Kidney (tissue), 14 donors: ENCODE data around the gene PCNT. TPM values are rescaled to one million over a fixed set of nuclear protein-coding genes. Genes with fewer than 3 reads are reported as not detected.

Experiments
- DNase-seq, 5 donors: peaks; one replicate each; pipeline ENCODE4 v3.0.0-alpha.2; 2013 to 2020
- FAIRE-seq: peaks from 2 replicates; lab custom pipeline; 2012; peaks lifted over from hg19 to GRCh38; lab: Jason Lieb, UNC
- H3K27ac ChIP-seq, 2 donors: one replicate each; pipeline ENCODE4 v1.7.0; 2013; ENCODE audit warnings: low read depth in 2 of 2, low read length in 2 of 2, inconsistent platforms in 1 of 2
- H3K27me3 ChIP-seq: one replicate; pipeline ENCODE4 v1.7.1; 2013; ENCODE audit warnings: low read length, inconsistent platforms; ENCODE audit not compliant: control insufficient read depth, insufficient read depth
- H3K36me3 ChIP-seq, 3 donors: one replicate each; pipeline versions ENCODE4 v1.7.0 to v1.7.1; 2013; ENCODE audit warnings: low read length in 3 of 3, control low read depth in 1 of 3, inconsistent platforms in 1 of 3; ENCODE audit not compliant: insufficient read depth in 3 of 3, control insufficient read depth in 2 of 3
- H3K4me1 ChIP-seq, 3 donors: one replicate each; pipeline versions ENCODE4 v1.7.0 to v1.7.1; 2013; ENCODE audit warnings: low read length in 3 of 3, inconsistent platforms in 1 of 3, low read depth in 1 of 3; ENCODE audit not compliant: control insufficient read depth in 2 of 3, insufficient read depth in 2 of 3
- H3K4me3 ChIP-seq, 3 donors: one replicate each; pipeline versions ENCODE4 v1.7.0 to v1.8.1; 2013; ENCODE audit warnings: low read length in 3 of 3, control low read depth in 1 of 3, inconsistent platforms in 1 of 3
- H3K9ac ChIP-seq, 3 donors: one replicate each; pipeline versions ENCODE4 v1.7.0 to v1.7.1; 2013; ENCODE audit warnings: low read length in 3 of 3, control low read depth in 1 of 3, inconsistent platforms in 1 of 3
- H3K9me3 ChIP-seq, 3 donors: one replicate each; pipeline versions ENCODE4 v1.7.0 to v1.7.1; 2013; ENCODE audit warnings: low read length in 3 of 3, control low read depth in 1 of 3, inconsistent platforms in 1 of 3; ENCODE audit not compliant: control insufficient read depth in 2 of 3, insufficient read depth in 1 of 3
- intact Hi-C: fragments of 100-400 bp; cut with DNase I; formaldehyde crosslinking; loops from one replicate; pipeline ENCODE4 v1.11.1; 2022
- polyA plus RNA-seq: library from polyadenylated mRNA; stranded (reverse); fragments of 350-450 nt; fragmentation: Illumina TruSeq; extraction: RNeasy Lipid Tissue Mini Kit (QIAGEN cat#74804); gene quantifications from one replicate; pipeline ENCODE4 v1.2.3, GENCODE V29; 2014; ENCODE audit warnings: low read depth, low replicate concordance; ENCODE audit not compliant: insufficient read depth
- total RNA-seq: library from RNA; stranded (reverse); fragmentation: NEBNext Ultra II Directional; extraction: Animal tissue kit (Norgen Biotek cat#: 25700); gene quantifications from one replicate; pipeline ENCODE4 v1.2.1, GENCODE V29; 2021
- TF ChIP-seq, protein P1 (sequence below): IDR thresholded peaks from 3 replicates; pipeline ENCODE4 v1.5.1; 2012; ENCODE audit warnings: mild to moderate bottlenecking, moderate library complexity, borderline replicate concordance; ENCODE audit not compliant: insufficient read depth; ENCODE audit errors: extremely low read depth
- donor health status: control.
- donor health status: control.
- donor health status: control.
- donor health status: control.
- donor health status: control.
- donor health status: DM: yes; HTN: yes; CAD: no.
- donor health status: Normal renal cell carcinoma (clear cell type).

Gene PCNT
- total and polyA plus RNA-seq, 2 donors from 2014 or later = 4.2 to 26.1 TPM

DNA sequence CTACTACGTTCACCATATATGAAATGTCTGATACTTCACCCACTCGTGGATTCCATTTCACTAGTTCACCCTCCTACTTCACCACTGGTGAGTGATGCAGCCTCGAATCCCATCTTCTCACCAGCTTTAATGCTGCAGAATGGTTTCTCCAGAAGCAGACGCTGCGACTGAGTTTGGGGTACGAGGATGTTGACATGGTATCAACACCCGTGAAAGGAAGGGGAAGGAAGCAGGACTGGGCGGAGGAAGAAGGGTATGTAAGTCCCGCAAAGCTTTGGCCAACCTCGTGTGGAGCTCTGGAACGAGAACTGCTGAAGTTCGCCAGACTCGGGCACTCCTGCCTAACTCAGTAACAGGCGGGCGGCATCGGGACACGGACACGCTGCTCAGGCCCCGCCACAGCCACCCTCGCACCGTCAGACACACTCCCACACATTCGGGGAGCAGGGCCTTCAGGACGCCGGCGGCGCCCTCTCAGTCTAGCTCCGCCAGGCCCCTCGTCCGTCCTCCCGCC is 133.9 kb downstream of the PCNT start:
- DNase-seq = peak in 3 of 5 donors; percentile 49 to 66 (median 54)
- H3K36me3 ChIP-seq = peaks cover 0 to 4% (median 0%) of the 10 kb centered on the region in 3 donors
- H3K9me3 ChIP-seq = no peaks in the 10 kb centered on the region
- H3K4me1 ChIP-seq = peaks cover 0 to 14% (median 12%) of the 10 kb centered on the region in 3 donors
- TF ChIP-seq, protein P1, sequence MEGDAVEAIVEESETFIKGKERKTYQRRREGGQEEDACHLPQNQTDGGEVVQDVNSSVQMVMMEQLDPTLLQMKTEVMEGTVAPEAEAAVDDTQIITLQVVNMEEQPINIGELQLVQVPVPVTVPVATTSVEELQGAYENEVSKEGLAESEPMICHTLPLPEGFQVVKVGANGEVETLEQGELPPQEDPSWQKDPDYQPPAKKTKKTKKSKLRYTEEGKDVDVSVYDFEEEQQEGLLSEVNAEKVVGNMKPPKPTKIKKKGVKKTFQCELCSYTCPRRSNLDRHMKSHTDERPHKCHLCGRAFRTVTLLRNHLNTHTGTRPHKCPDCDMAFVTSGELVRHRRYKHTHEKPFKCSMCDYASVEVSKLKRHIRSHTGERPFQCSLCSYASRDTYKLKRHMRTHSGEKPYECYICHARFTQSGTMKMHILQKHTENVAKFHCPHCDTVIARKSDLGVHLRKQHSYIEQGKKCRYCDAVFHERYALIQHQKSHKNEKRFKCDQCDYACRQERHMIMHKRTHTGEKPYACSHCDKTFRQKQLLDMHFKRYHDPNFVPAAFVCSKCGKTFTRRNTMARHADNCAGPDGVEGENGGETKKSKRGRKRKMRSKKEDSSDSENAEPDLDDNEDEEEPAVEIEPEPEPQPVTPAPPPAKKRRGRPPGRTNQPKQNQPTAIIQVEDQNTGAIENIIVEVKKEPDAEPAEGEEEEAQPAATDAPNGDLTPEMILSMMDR = no peak
- H3K27me3 ChIP-seq = no peaks in the 10 kb centered on the region
- peak overlapping the region; percentile 81 to 88 (median 86) for H3K4me3 ChIP-seq
- intact Hi-C loops = no loop called here
- H3K27ac ChIP-seq = peak overlapping the region; percentile 91 to 94
- no peak for FAIRE-seq
- peak overlapping the region; percentile 44 to 78 (median 63) for H3K9ac ChIP-seq

DNA sequence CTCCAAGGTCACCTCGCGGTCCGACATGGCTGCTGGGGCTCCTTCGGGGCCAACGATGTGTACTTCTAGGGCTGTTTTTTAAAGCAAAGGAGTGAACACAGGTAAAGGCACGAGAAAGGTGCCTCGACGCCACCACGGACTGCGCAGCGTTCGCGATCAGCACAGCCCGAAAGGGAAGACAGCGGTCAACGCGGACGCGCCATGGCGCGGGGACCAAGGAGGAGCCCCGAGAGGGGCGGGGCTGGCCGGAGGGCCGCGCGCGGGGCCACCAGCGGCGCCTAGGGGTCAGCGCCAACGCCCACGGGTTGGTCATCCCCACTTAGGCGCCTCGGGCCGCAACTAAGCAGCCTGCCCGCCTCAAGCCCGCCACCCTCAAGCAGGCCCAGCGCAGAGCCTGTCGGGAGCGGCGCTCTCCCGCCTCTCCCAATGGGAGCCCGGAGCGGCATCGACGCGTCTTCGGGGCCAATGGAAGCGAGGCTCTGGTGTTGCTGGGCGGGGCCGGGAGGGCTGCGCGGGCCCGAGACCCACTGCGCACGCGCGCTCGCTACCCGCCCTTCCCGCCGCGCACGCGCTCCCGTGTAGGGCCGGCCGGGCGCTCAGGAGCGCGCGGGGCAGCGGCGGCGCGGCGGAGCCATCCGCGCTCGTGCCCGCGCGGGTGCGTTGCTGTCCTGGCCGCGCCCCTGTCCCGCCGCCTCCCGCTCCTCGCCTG is 134.5 kb downstream of the PCNT start, which contains the start of gene DIP2A:
Gene DIP2A (plus strand): TSS at position 577 of the 709 bp plus-strand sequence. CDS start 241 bp downstream, outside the sequence.
- DNase-seq (peak; percentile 97 to 99 (median 98)), FAIRE-seq (no peak)
- H3K27me3 ChIP-seq = no peaks in the 10 kb centered on the region
- intact Hi-C loops = no loop called here
- H3K9me3 ChIP-seq = no peaks in the 10 kb centered on the region
- H3K4me1 ChIP-seq = peaks cover 0 to 14% (median 6%) of the 10 kb centered on the region in 3 donors
- peaks cover 0 to 4% (median 0%) of the 10 kb centered on the region in 3 donors for H3K36me3 ChIP-seq
- H3K9ac ChIP-seq = peak within 1 kb of the TSS; percentile 44 to 78 (median 66)
- TF ChIP-seq, protein P1 = no peak
- H3K27ac ChIP-seq = peak within 1 kb of the TSS; percentile 91 to 94
- H3K4me3 ChIP-seq = peak within 1 kb of the TSS; percentile 81 to 88 (median 86)

DNA sequence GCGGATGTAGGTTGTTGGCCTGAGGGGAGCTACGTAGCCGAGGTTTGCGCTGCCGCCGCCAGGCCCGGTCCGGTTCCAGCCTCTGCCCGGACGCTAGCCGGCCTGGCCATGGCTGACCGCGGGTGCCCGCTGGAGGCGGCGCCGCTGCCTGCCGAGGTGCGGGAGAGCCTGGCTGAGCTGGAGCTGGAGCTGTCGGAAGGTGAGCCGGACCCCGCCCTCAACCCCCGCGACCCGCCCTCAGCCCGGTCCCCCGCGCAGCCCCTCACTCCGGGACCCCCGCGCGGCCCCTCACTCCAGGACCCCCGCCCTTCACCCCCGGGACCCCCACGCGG is 135.0 kb downstream of the PCNT start:
- Histone ChIP-seq H3K36me3 (peaks cover 0 to 4% (median 0%) of the 10 kb centered on the region in 3 donors), H3K9me3 (no peaks in the 10 kb centered on the region), H3K9ac (peak overlapping the region in 1 of 3 donors; percentile 27), H3K27me3 (no peaks in the 10 kb centered on the region), H3K27ac (peak overlapping the region; percentile 33 to 75), H3K4me1 (peaks cover 0 to 14% (median 5%) of the 10 kb centered on the region in 3 donors), H3K4me3 (peak overlapping the region; percentile 53 to 64 (median 55))
- DNase-seq (no peak), FAIRE-seq (no peak)
- TF ChIP-seq, protein P1 = no peak
- intact Hi-C loops = no loop called here
